ENCODE results near the gene PSTPIP1. TPM values are rescaled to one million over a fixed set of nuclear protein-coding genes. Genes with fewer than 3 reads are reported as not detected.
A peak's percentile ranks its signal among the peaks of the same experiment; 100 is the strongest.

The PSTPIP1 gene
- total RNA-seq, 2 experiments from 2014 or later, result 113 to 121 TPM

DNA sequence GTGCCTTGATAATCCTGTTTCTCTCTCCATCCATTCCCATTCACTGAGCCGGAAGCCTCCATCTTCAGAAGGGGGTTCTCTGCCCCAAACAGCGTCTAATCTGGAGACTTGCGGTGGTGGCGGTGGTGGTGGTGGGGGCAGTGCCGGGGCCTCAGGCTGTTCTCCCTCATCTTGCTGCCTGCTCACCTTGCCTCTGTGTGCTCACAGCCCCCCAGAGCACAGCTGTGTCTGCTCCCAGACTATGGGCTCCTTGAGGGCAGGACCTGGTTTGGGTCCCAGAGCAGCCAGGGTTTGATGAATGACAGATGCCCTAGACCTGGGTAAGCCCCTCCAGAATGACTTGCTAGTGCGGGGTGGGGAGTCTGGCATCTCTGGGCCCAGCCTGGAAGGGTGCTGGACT is 430 bp upstream of the PSTPIP1 start:
- H3K4me3 Mint-ChIP-seq, result peak overlapping the region; percentile 95
- no peaks in the 10 kb centered on the region for H3K9me3 Mint-ChIP-seq
- TF ChIP-seq, protein P1, sequence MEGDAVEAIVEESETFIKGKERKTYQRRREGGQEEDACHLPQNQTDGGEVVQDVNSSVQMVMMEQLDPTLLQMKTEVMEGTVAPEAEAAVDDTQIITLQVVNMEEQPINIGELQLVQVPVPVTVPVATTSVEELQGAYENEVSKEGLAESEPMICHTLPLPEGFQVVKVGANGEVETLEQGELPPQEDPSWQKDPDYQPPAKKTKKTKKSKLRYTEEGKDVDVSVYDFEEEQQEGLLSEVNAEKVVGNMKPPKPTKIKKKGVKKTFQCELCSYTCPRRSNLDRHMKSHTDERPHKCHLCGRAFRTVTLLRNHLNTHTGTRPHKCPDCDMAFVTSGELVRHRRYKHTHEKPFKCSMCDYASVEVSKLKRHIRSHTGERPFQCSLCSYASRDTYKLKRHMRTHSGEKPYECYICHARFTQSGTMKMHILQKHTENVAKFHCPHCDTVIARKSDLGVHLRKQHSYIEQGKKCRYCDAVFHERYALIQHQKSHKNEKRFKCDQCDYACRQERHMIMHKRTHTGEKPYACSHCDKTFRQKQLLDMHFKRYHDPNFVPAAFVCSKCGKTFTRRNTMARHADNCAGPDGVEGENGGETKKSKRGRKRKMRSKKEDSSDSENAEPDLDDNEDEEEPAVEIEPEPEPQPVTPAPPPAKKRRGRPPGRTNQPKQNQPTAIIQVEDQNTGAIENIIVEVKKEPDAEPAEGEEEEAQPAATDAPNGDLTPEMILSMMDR (IDR thresholded peaks at IDR 0.05), result no peak
- H3K27me3 Mint-ChIP-seq, result no peaks in the 10 kb centered on the region
- DNase-seq, result peak; percentile 56
- H3K27ac Mint-ChIP-seq, result peak overlapping the region; percentile 98
- intact Hi-C loops (cut with micrococcal nuclease), result no loop called here
- ATAC-seq, result peak; percentile 18
- H3K4me1 Mint-ChIP-seq (ENCODE audit: low read depth), result peaks cover 59% of the 10 kb centered on the region
- ChIA-PET POLR2A (interaction anchor here (0.8 to 6.3 kb wide), 12 partner anchors 8 to 63 kb away, joined by 3 to 62 read pairs (median 6); no protein-coding TSS in a partner anchor), CTCF (interaction anchor here (1.2 to 6.3 kb wide), 8 partner anchors 10 to 40 kb away, joined by 3 to 42 read pairs (median 5); no protein-coding TSS in a partner anchor)
- peaks cover 36% of the 10 kb centered on the region for H3K36me3 Mint-ChIP-seq (ENCODE audit: low read depth)

DNA sequence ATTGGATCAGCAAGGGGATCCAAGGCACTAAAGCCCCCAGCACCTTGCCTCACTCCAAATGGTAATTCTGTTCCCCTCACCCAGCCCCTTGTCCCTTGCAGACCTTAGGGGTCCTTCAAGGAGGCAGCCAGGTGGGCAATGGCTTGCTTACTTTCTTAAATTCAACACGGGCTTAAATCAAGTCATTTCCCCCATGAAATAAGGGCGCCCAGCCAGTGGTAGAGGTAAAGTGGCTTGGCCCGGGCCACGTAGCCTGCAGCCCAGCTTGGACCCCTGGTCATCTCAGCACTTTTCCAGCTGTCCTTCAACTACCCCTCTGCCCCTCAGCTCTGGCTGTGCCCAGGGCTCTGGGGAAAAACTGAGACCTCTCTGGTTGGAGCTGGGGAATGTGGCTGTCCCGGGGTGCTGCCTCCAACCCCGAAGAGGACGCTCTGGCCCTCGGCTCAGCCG is 1.2 kb downstream of the PSTPIP1 start:
- Mint-ChIP-seq H3K36me3 (ENCODE audit: low read depth) (peaks cover 47% of the 10 kb centered on the region), H3K4me3 (peak overlapping the region; percentile 95), H3K4me1 (ENCODE audit: low read depth) (peaks cover 65% of the 10 kb centered on the region), H3K27me3 (no peaks in the 10 kb centered on the region), H3K27ac (peak overlapping the region; percentile 98), H3K9me3 (no peaks in the 10 kb centered on the region)
- ATAC-seq (no peak), DNase-seq (no peak)
- TF ChIP-seq, protein P1 (IDR thresholded peaks at IDR 0.05), result no peak
- intact Hi-C loops (cut with micrococcal nuclease), result no loop called here
- ChIA-PET POLR2A (interaction anchor here (0.6 to 6.3 kb wide), 7 partner anchors 12 to 308 kb away, joined by 3 to 62 read pairs (median 9); no protein-coding TSS in a partner anchor), CTCF (interaction anchor here (0.6 to 6.3 kb wide), 10 partner anchors 8 to 39 kb away, joined by 3 to 42 read pairs (median 6); no protein-coding TSS in a partner anchor)

DNA sequence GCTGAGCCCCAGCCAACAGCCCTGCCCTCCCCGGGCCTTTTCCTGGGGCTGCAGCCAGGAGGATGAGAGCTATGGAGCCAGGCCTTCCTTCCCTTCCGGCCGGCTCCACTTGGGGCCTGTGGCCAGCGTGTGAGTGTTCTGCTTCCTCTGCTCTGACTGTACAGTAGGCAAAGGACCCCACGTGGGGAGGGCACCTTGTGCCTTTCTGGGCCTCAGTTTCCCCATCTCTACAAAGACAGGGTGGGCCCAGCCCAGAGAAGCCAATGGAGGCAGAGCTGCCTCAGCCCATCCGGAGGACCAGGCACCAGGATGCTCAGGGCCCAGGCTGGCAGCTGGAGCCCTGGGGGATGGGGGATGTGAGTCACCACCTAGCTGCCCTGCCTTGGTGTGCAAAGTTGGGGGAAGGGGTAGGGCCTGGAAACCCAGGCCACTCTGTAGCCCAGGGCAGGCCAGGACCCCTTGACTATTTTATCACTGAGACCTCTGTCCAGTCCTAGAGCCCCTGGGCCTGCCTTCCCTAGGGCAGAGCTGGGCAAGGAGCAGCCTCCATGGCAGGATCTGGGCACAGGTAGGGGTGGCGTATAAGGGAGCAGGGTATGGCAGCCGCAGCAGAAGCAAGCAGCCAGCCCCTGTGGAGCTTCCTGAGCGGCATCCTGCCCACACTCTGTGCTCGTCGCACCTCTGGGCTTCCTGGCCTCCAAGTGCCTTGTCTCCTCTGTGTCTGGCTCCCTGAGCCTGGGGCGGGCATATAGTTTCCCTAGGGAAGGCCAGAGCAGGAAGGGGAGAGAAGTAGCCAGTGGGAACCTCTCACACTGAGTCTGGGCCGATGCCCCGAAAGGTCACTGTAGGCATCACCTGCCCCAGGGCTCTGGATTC is 1.8 kb downstream of the PSTPIP1 start:
- DNase-seq, result peak; percentile 82
- Mint-ChIP-seq H3K4me3 (peak overlapping the region; percentile 95), H3K36me3 (ENCODE audit: low read depth) (peaks cover 51% of the 10 kb centered on the region), H3K27me3 (no peaks in the 10 kb centered on the region), H3K4me1 (ENCODE audit: low read depth) (peaks cover 72% of the 10 kb centered on the region), H3K27ac (peak overlapping the region; percentile 98), H3K9me3 (no peaks in the 10 kb centered on the region)
- CTCF ChIA-PET, result interaction anchor here (0.6 to 6.3 kb wide), 10 partner anchors 9 to 34 kb away, joined by 3 to 42 read pairs (median 6); no protein-coding TSS in a partner anchor
- TF ChIP-seq, protein P1 (IDR thresholded peaks at IDR 0.05), result no peak
- ATAC-seq, result peak; percentile 48
- POLR2A ChIA-PET, result interaction anchor here (0.5 to 6.3 kb wide), 9 partner anchors 8 to 26 kb away, joined by 3 to 62 read pairs (median 4); no protein-coding TSS in a partner anchor
- intact Hi-C loops (cut with micrococcal nuclease), result no loop called here

DNA sequence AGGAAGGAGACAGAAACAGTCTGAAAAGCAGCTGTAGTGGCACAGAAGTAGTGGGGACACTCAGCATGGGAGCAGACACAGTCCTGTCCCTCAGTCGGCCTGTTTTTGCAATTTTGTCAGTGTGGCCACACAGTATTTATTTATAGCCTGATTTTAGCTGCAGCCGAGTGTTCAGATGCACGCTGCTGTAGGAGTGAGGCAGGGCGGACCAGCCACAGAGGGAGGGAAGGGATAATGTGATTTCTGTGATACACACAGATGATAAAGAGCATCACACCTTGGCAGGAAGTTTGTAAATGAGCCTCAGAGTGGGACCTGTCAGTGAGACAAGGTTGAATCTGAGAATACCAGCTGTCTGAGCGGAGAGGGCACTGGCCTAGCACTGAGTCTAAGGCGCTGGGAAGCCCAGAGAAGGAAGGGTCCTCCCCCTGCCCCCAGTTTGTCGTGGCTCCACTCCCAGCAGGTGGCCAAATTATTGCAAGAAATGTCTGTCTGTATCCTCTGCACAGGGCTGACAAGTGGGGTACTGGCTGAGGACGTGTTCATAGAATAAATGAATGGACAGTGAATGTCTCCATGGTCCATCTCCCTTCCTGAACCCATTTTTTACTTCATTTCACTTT is 3.8 kb downstream of the PSTPIP1 start:
- DNase-seq (no peak), ATAC-seq (no peak)
- ChIA-PET CTCF (interaction anchor here (0.7 to 6.3 kb wide), 10 partner anchors 10 to 51 kb away, joined by 3 to 42 read pairs (median 6); no protein-coding TSS in a partner anchor), POLR2A (interaction anchor here (1.0 to 6.3 kb wide), 8 partner anchors 10 to 44 kb away, joined by 3 to 62 read pairs (median 6); no protein-coding TSS in a partner anchor)
- Mint-ChIP-seq H3K4me3 (peak overlapping the region; percentile 95), H3K4me1 (ENCODE audit: low read depth) (peaks cover 77% of the 10 kb centered on the region), H3K27ac (peak overlapping the region; percentile 98), H3K27me3 (no peaks in the 10 kb centered on the region), H3K9me3 (no peaks in the 10 kb centered on the region), H3K36me3 (ENCODE audit: low read depth) (peaks cover 62% of the 10 kb centered on the region)
- intact Hi-C loops (cut with micrococcal nuclease), result no loop called here
- TF ChIP-seq, protein P1 (IDR thresholded peaks at IDR 0.05), result no peak
